CD14-positive monocyte (primary cell): ENCODE results near the gene PRXL2C. TPM values are rescaled to one million over a fixed set of nuclear protein-coding genes. Genes with fewer than 3 reads are reported as not detected.
"Not testable (repeated sequence)": the region's sequence is repeated elsewhere in the genome, so short reads cannot be mapped to it uniquely, and the experiment has no call there.

Source experiments
- DNase-seq, 3 donors: peaks; one replicate each; pipeline ENCODE4 v3.0.0-alpha.2; 2011 to 2022
- H2AFZ ChIP-seq: 2 replicates; pipeline ENCODE4 v1.6.0; 2012; ENCODE audit warnings: mild to moderate bottlenecking, low read depth, low read length, inconsistent platforms; ENCODE audit not compliant: insufficient read depth, poor library complexity, severe bottlenecking
- H3K27ac ChIP-seq, 2 donors: 1 replicate in 1 of 2; 2 replicates in 1 of 2; pipeline ENCODE4 v1.5.1; 2012 to 2013; ENCODE audit warnings: low read length in 2 of 2, control low read depth in 1 of 2, inconsistent platforms in 1 of 2, low read depth in 1 of 2, mild to moderate bottlenecking in 1 of 2
- H3K27me3 ChIP-seq, 2 donors: one replicate each; pipeline versions ENCODE4 v1.6.0 to v1.6.1; 2011 to 2013; ENCODE audit warnings: low read length in 2 of 2; ENCODE audit not compliant: control insufficient read depth in 2 of 2, insufficient read depth in 2 of 2
- H3K36me3 ChIP-seq, 2 donors: replicated peaks in 1 of 2; 1 replicate in 1 of 2; 2 replicates in 1 of 2; pipeline versions ENCODE4 v1.5.1 to v1.6.1; 2012 to 2013; ENCODE audit warnings: low read length in 2 of 2, control low read depth in 1 of 2, inconsistent platforms in 1 of 2, mild to moderate bottlenecking in 1 of 2; ENCODE audit not compliant: insufficient read depth in 2 of 2, control insufficient read depth in 1 of 2
- H3K4me1 ChIP-seq, 2 donors: 1 replicate in 1 of 2; 2 replicates in 1 of 2; pipeline versions ENCODE4 v1.5.1 to v1.6.1; 2012 to 2013; ENCODE audit warnings: low read length in 2 of 2, control low read depth in 1 of 2, inconsistent platforms in 1 of 2, mild to moderate bottlenecking in 1 of 2, moderate library complexity in 1 of 2; ENCODE audit not compliant: insufficient read depth in 2 of 2, control insufficient read depth in 1 of 2
- H3K4me2 ChIP-seq: replicated peaks from 2 replicates; pipeline ENCODE3; 2012; ENCODE audit warnings: low read length, moderate library complexity, mild to moderate bottlenecking; ENCODE audit not compliant: poor library complexity, severe bottlenecking; ENCODE audit errors: extremely low read depth
- H3K4me3 ChIP-seq, 3 experiments: fragments of 200-600 bp in 1 of 3; sonication (generic) in 1 of 3; replicated peaks in 1 of 3; 1 replicate in 2 of 3; 2 replicates in 1 of 3; pipeline ENCODE4 v1.5.1; 2011 to 2013; ENCODE audit warnings: low read length in 3 of 3, mild to moderate bottlenecking in 3 of 3, control low read depth in 2 of 3, low read depth in 2 of 3, inconsistent platforms in 1 of 3, moderate library complexity in 1 of 3
- H3K79me2 ChIP-seq: 2 replicates; pipeline ENCODE4 v1.6.0; 2012; ENCODE audit warnings: mild to moderate bottlenecking, control low read depth, inconsistent platforms, low read length, moderate library complexity; ENCODE audit not compliant: insufficient read depth
- H3K9ac ChIP-seq: 2 replicates; pipeline ENCODE4 v1.6.0; 2017; ENCODE audit warnings: low read length, mild to moderate bottlenecking; ENCODE audit not compliant: insufficient read depth, poor library complexity, severe bottlenecking
- H3K9me3 ChIP-seq, 2 donors: replicated peaks in 1 of 2; 1 replicate in 1 of 2; 2 replicates in 1 of 2; pipeline versions ENCODE4 v1.5.1 to v1.6.1; 2012 to 2013; ENCODE audit warnings: low read length in 2 of 2, control low read depth in 1 of 2; ENCODE audit not compliant: control insufficient read depth in 1 of 2, insufficient read depth in 1 of 2
- H4K20me1 ChIP-seq: 2 replicates; pipeline ENCODE4 v1.6.0; 2012; ENCODE audit warnings: mild to moderate bottlenecking, low read length, control low read depth, moderate library complexity; ENCODE audit not compliant: insufficient read depth
- H3K27ac Mint-ChIP-seq, 7 donors: one replicate each; pipeline ENCODE4 v1.8.0; 2020; ENCODE audit warnings: mild to moderate bottlenecking in 7 of 7, mixed read lengths in 7 of 7, moderate library complexity in 6 of 7, inconsistent platforms in 2 of 7
- H3K27me3 Mint-ChIP-seq, 3 donors: one replicate each; pipeline ENCODE4 v1.8.0; 2021 to 2022; ENCODE audit warnings: low read depth in 3 of 3, mild to moderate bottlenecking in 3 of 3, mixed read lengths in 3 of 3, moderate library complexity in 3 of 3, inconsistent platforms in 1 of 3
- H3K36me3 Mint-ChIP-seq, 2 donors: one replicate each; pipeline ENCODE4 v1.8.0; 2020; ENCODE audit warnings: mixed read lengths in 2 of 2, inconsistent platforms in 1 of 2, mild to moderate bottlenecking in 1 of 2
- H3K4me1 Mint-ChIP-seq: one replicate; pipeline ENCODE4 v1.8.0; 2020; ENCODE audit warnings: mild to moderate bottlenecking, mixed read lengths
- H3K4me3 Mint-ChIP-seq, 2 donors: one replicate each; pipeline ENCODE4 v1.8.0; 2020; ENCODE audit warnings: mild to moderate bottlenecking in 2 of 2, mixed read lengths in 2 of 2, moderate library complexity in 1 of 2
- H3K9me3 Mint-ChIP-seq, 7 donors: one replicate each; pipeline ENCODE4 v1.8.0; 2020 to 2022; ENCODE audit warnings: mixed read lengths in 7 of 7, mild to moderate bottlenecking in 6 of 7, moderate library complexity in 6 of 7, inconsistent platforms in 2 of 7
- WGBS: methylation state at CpG from one replicate; pipeline ENCODE4 v1.1.5; 2013; ENCODE audit warnings: missing lambda C conversion rate; ENCODE audit not compliant: insufficient coverage; 5-methylcytosine and 5-hydroxymethylcytosine counted together
- intact Hi-C, 2 donors: fragments of 100-400 bp; cut with micrococcal nuclease; formaldehyde crosslinking; loops; one replicate each; pipeline versions ENCODE4 v1.15.0 to v1.15.1; 2023
- polyA plus RNA-seq, 3 donors: library from polyadenylated mRNA; depleted of rRNA in 1 of 3; unstranded in 2 of 3; stranded (reverse) in 1 of 3; fragments of 300-500 nt in 2 of 3; fragments of >200 nt in 1 of 3; fragmentation: Illumina TruSeq in 2 of 3; gene quantifications; 1 replicate in 2 of 3; 2 replicates in 1 of 3; pipeline ENCODE4 v1.2.3, GENCODE V29; 2012 to 2021
- TF ChIP-seq, protein P1 (sequence below): fragments of 200-600 bp; IDR thresholded peaks from one replicate; pipeline ENCODE4 v1.8.0; 2022; ENCODE audit warnings: antibody characterized with exemption, mild to moderate bottlenecking

PRXL2C gene
- polyA plus RNA-seq, 3 donors: 9.2 to 14.6 (median 9.3) TPM

DNA sequence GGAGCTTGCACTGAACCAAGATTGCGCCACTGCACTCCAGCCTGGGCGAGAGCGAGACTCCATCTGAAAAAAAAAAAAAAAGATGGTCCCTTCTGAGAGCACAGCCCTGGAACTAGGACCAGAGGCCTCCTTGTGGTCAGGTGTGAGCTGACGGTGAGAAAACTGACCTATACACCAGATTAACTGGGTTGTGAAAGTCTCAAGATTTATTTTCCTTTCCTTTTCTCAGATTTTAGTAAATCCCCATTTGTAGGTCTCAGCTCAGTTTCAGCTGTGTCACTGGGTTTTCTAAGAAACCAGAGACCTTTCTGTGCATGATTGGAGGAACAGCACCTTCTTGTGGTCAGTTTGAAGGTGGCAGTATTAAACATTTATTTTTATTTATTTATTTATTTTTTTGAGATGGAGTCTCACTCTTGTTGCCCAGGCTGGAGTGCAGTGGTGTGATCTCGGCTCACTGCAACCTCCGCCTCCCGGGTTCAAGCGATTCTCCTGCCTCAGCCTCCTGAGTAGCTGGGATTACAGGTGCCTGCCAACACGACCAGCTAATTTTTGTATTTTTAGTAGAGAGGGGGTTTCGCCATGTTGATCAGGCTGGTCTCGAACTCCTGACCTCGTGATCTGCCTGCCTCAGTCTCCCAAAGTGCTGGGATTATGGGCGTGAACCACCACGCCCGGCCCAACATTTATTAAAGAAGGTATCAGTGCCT, 11.7 kb upstream of the PRXL2C start:
- H3K9me3 Mint-ChIP-seq: peaks cover 0 to 13% (median 5%) of the 10 kb centered on the region in 7 donors
- not testable (repeated sequence) for H3K27ac ChIP-seq, H3K4me3 ChIP-seq, H3K36me3 Mint-ChIP-seq, H3K4me2 ChIP-seq, H3K79me2 ChIP-seq, H3K9ac ChIP-seq, H3K4me1 ChIP-seq, H4K20me1 ChIP-seq, H3K27ac Mint-ChIP-seq, H3K27me3 ChIP-seq, H3K36me3 ChIP-seq, H3K27me3 Mint-ChIP-seq, H2AFZ ChIP-seq, H3K4me3 Mint-ChIP-seq, H3K9me3 ChIP-seq, H3K4me1 Mint-ChIP-seq
- 92% methylated on average over 4 of the region's 15 CpGs for WGBS
- TF ChIP-seq, protein P1, sequence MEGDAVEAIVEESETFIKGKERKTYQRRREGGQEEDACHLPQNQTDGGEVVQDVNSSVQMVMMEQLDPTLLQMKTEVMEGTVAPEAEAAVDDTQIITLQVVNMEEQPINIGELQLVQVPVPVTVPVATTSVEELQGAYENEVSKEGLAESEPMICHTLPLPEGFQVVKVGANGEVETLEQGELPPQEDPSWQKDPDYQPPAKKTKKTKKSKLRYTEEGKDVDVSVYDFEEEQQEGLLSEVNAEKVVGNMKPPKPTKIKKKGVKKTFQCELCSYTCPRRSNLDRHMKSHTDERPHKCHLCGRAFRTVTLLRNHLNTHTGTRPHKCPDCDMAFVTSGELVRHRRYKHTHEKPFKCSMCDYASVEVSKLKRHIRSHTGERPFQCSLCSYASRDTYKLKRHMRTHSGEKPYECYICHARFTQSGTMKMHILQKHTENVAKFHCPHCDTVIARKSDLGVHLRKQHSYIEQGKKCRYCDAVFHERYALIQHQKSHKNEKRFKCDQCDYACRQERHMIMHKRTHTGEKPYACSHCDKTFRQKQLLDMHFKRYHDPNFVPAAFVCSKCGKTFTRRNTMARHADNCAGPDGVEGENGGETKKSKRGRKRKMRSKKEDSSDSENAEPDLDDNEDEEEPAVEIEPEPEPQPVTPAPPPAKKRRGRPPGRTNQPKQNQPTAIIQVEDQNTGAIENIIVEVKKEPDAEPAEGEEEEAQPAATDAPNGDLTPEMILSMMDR: peak; percentile 65
- peak in 2 of 3 donors; percentile 45 to 65 for DNase-seq
- intact Hi-C loops: loop anchor here in 1 of 2 donors (5.0 kb wide), 1 partner anchor 340 kb away; no protein-coding TSS in a partner anchor

DNA sequence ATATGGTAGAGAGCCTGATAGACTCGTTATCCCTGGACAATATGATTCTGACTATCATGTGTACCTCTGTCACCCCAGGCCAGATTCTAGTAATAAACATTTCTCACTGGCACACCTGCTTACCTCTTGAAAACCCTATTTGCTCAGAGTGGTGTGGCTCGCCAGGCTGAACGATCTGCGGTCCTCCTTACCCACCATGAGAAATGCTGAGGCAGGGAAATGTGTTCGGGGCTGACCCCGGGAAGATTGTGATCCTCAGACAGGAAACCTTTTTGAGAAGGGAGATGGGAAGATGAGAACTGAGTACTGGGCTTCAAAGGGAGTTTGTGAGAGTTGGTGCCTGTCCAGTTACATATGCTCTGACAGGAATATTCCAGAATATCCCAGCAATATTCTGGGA, 10.7 kb upstream of the PRXL2C start:
- Mint-ChIP-seq H3K36me3 (no peaks in the 10 kb centered on the region), H3K4me1 (peaks cover 1% of the 10 kb centered on the region), H3K27ac (no peak overlapping the region), H3K27me3 (peaks cover 0 to 3% (median 2%) of the 10 kb centered on the region in 3 donors), H3K9me3 (peaks cover 0 to 6% (median 2%) of the 10 kb centered on the region in 7 donors), H3K4me3 (no peak overlapping the region)
- TF ChIP-seq, protein P1: no peak
- intact Hi-C loops: loop anchor here in 1 of 2 donors (5.0 kb wide), 1 partner anchor 338 kb away; no protein-coding TSS in a partner anchor
- H2AFZ ChIP-seq: no peak overlapping the region
- no peaks in the 10 kb centered on the region for H3K9me3 ChIP-seq
- no peak overlapping the region for H3K27ac ChIP-seq
- H3K27me3 ChIP-seq: no peaks in the 10 kb centered on the region
- H3K4me2 ChIP-seq: no peak overlapping the region
- no peaks in the 10 kb centered on the region for H4K20me1 ChIP-seq
- WGBS: no CpG with 5 or more reads among the region's 6 CpGs
- H3K79me2 ChIP-seq: no peaks in the 10 kb centered on the region
- no peak overlapping the region for H3K9ac ChIP-seq
- no peak overlapping the region for H3K4me3 ChIP-seq
- H3K36me3 ChIP-seq: no peaks in the 10 kb centered on the region
- DNase-seq: no peak
- no peaks in the 10 kb centered on the region for H3K4me1 ChIP-seq
